ENCODE measurements around the gene KANK4.

Gene KANK4

DNA sequence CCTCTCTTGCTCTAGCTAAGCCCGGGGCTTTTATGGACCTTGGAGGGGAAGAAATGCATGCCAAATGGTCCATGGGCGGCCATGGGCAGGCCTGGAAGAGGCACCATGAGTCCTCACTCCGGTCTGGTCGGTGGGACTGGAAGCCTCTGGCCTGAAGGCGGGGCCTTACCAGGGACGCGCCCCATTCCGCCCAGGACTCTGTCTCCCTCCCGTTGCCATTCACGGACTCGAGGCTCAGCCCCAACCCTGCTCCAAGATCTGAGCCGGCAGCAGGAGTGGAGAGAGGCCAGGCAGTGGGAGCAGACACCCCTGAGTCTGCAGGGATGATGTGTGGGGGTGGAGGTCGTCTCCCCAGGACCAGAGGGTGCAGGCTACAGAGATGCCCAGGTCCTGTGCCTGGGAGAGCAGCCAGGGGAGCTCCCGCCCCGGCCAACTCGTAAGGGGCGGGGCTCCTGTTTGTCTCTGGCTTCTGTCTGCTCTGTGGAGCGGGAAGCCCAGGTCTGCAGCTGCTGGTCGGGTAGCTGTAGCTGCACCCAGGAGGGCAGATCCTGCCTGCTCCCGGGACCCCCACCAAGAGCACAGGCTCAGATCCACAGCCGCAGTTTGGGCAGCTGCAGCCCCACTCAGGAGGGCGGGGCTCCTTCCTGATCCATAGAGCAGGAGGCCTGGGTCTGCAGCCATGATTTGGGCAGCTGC lies 8.3 kb upstream of the KANK4 start:
- H3K4me3 ChIP-seq (ENCODE audit: low read depth in 1 of 2, low read length in 1 of 2) = no peak overlapping the region
- H3K36me3 ChIP-seq = no peaks in the 10 kb centered on the region
- no peaks in the 10 kb centered on the region for H3K4me1 ChIP-seq (ENCODE audit: control insufficient read depth in 1 of 2, insufficient read depth in 1 of 2, low read depth in 1 of 2, low read length in 1 of 2)
- no peaks in the 10 kb centered on the region for H3K27me3 ChIP-seq
- no peaks in the 10 kb centered on the region for H3K9me3 ChIP-seq
- TF ChIP-seq, protein P1, sequence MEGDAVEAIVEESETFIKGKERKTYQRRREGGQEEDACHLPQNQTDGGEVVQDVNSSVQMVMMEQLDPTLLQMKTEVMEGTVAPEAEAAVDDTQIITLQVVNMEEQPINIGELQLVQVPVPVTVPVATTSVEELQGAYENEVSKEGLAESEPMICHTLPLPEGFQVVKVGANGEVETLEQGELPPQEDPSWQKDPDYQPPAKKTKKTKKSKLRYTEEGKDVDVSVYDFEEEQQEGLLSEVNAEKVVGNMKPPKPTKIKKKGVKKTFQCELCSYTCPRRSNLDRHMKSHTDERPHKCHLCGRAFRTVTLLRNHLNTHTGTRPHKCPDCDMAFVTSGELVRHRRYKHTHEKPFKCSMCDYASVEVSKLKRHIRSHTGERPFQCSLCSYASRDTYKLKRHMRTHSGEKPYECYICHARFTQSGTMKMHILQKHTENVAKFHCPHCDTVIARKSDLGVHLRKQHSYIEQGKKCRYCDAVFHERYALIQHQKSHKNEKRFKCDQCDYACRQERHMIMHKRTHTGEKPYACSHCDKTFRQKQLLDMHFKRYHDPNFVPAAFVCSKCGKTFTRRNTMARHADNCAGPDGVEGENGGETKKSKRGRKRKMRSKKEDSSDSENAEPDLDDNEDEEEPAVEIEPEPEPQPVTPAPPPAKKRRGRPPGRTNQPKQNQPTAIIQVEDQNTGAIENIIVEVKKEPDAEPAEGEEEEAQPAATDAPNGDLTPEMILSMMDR (IDR thresholded peaks at IDR 0.05) = no peak
- no peak overlapping the region for H3K27ac ChIP-seq

DNA sequence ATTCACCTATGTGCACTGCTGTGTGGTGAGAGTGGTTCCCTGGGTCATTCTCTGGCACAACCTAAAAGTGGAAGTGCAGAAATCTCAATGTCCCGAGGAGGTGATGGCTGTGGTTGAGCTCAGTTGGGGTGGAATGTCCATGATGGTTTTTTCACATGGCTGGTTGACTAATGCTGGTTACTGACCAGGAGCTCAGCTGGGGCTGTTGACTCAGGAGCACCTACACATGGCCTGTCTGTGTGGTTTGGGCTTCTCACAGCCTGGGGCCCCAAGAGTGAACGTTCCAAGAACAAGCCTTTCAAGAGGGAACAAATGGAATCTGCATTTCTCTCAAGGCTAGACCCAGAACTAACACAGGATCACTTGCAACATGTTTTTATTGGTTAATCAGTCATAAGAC lies 6.4 kb upstream of the KANK4 start:
- Histone ChIP-seq H3K27me3 (peaks cover 16% of the 10 kb centered on the region), H3K36me3 (no peaks in the 10 kb centered on the region), H3K9me3 (no peaks in the 10 kb centered on the region), H3K4me3 (ENCODE audit: low read depth in 1 of 2, low read length in 1 of 2) (no peak overlapping the region), H3K4me1 (ENCODE audit: control insufficient read depth in 1 of 2, insufficient read depth in 1 of 2, low read depth in 1 of 2, low read length in 1 of 2) (no peaks in the 10 kb centered on the region), H3K27ac (no peak overlapping the region)
- TF ChIP-seq, protein P1 (IDR thresholded peaks at IDR 0.05) = no peak

DNA sequence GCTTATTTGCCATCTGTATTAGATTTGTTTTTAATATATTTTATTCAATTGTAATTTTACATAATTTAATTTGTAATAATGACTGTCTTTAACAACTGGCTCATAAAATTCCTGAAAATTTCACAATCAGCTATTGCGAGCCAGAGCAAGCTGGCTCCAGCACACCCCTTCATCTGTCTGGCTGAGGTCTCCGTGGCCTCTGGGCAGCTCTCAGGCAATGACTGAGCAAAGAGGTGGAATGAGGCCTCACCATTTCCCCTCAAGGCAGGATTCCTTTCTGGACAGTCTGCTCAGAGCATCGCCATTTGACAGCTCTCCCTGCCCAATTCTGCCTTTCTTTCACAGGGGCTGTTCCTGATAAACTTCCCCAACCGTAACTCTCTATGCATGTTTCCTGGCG lies 5.8 kb upstream of the KANK4 start:
- Histone ChIP-seq H3K4me1 (ENCODE audit: control insufficient read depth in 1 of 2, insufficient read depth in 1 of 2, low read depth in 1 of 2, low read length in 1 of 2) (no peaks in the 10 kb centered on the region), H3K9me3 (no peaks in the 10 kb centered on the region), H3K36me3 (no peaks in the 10 kb centered on the region), H3K4me3 (ENCODE audit: low read depth in 1 of 2, low read length in 1 of 2) (no peak overlapping the region), H3K27ac (no peak overlapping the region), H3K27me3 (peaks cover 22% of the 10 kb centered on the region)
- TF ChIP-seq, protein P1 (IDR thresholded peaks at IDR 0.05) = no peak

DNA sequence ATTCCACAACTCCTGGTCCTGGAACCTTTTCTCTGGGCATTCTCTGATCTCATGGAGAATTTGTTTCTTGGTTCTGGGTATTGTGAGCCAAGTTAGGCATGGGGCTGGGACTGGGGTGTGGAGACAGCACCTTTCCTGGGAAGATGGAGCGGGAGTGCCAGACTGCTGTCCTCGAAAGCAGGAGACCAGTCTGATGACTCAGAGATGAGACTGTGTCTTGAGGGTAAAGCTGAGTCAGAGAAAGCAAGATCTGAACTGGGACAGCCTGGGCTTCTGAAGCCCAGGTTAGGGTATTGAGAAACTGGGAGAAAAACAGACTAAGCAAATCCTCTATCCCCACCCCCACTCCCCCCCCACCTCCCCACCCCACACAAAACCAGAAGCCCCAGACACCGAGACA lies 2.2 kb upstream of the KANK4 start:
- no peaks in the 10 kb centered on the region for H3K9me3 ChIP-seq
- H3K4me3 ChIP-seq (ENCODE audit: low read depth in 1 of 2, low read length in 1 of 2) = no peak overlapping the region
- H3K27me3 ChIP-seq = peaks cover 59% of the 10 kb centered on the region
- no peaks in the 10 kb centered on the region for H3K36me3 ChIP-seq
- no peak overlapping the region for H3K27ac ChIP-seq
- TF ChIP-seq, protein P1 (IDR thresholded peaks at IDR 0.05) = no peak
- peaks cover 0 to 6% of the 10 kb centered on the region in 2 experiments for H3K4me1 ChIP-seq (ENCODE audit: control insufficient read depth in 1 of 2, insufficient read depth in 1 of 2, low read depth in 1 of 2, low read length in 1 of 2)

DNA sequence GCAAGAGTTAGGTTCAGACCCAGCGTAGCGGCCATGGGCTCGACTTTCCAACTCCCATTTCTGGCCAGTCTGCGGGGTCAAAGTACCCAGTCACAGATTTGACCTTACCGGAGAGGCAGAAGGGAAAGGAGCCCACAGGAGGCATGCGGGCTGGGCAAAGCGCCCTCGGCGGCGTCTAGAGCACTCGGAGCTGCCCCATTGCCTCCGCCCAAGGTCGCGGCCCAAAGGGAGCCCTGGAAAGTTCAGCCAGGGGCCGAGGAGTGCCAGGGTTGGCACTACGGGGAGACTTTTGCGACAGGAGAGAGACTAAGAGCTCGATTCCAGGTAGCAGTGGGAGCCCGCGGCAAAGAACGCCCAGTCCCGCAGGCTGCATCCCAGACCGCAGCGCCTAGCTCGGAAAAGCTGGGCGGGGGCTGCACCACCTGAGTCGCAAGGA lies 896 bp downstream of the KANK4 start:
- peaks cover 0 to 6% of the 10 kb centered on the region in 2 experiments for H3K4me1 ChIP-seq (ENCODE audit: control insufficient read depth in 1 of 2, insufficient read depth in 1 of 2, low read depth in 1 of 2, low read length in 1 of 2)

More for the DNA sequence above, 896 bp downstream of the KANK4 start:
- H3K36me3 ChIP-seq = no peaks in the 10 kb centered on the region
- H3K4me3 ChIP-seq (ENCODE audit: low read depth in 1 of 2, low read length in 1 of 2) = no peak overlapping the region
- H3K27me3 ChIP-seq = peaks cover 63% of the 10 kb centered on the region
- H3K9me3 ChIP-seq = no peaks in the 10 kb centered on the region
- TF ChIP-seq, protein P1 (IDR thresholded peaks at IDR 0.05) = no peak
- H3K27ac ChIP-seq = no peak overlapping the region
